Panc1 (cell line): ENCODE results near the gene TRIM44.

ENCODE experiments used
- POLR2AphosphoS5 ChIP-seq: IDR thresholded peaks from 2 replicates; pipeline ENCODE4 v1.6.1; 2012; ENCODE audit warnings: mild to moderate bottlenecking, low read depth, low read length, moderate library complexity
- REST ChIP-seq, 2 experiments: IDR thresholded peaks; 2 replicates each; pipeline ENCODE4 v1.6.1; 2011 to 2012; ENCODE audit warnings: low read depth in 2 of 2, control low read depth in 1 of 2, low read length in 1 of 2, mild to moderate bottlenecking in 1 of 2, moderate library complexity in 1 of 2; ENCODE audit not compliant: insufficient read depth in 1 of 2
- SIN3A ChIP-seq: IDR thresholded peaks from 2 replicates; pipeline ENCODE4 v1.6.1; 2012; ENCODE audit warnings: low read depth, mild to moderate bottlenecking, low read length, moderate library complexity, borderline replicate concordance; ENCODE audit not compliant: insufficient read depth
- TF ChIP-seq, protein P1 (sequence below): fragments of 450-650 bp; IDR thresholded peaks from 2 replicates; pipeline ENCODE4 v1.5.1; 2017; ENCODE audit warnings: mild to moderate bottlenecking

DNA sequence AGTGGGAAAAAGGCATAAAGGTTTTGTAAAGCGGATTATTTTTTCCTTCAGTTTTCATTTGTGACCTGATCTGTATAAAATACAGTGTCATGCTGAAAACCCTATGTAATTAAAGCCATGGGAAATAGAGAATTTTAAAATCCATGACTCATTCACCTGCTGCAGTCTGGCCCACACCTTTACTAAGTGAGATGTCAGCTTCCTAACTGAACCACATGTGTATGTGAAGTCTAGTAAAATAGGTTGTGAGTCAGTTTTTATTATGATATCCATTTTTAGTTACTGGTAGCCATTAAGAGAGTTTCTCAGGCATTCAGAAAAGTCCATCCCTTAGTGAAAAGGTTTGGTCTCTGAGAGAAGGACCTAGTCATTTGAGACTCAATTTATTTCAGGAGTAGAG lies 60.9 kb downstream of the TRIM44 start:
- TF ChIP-seq, protein P1, sequence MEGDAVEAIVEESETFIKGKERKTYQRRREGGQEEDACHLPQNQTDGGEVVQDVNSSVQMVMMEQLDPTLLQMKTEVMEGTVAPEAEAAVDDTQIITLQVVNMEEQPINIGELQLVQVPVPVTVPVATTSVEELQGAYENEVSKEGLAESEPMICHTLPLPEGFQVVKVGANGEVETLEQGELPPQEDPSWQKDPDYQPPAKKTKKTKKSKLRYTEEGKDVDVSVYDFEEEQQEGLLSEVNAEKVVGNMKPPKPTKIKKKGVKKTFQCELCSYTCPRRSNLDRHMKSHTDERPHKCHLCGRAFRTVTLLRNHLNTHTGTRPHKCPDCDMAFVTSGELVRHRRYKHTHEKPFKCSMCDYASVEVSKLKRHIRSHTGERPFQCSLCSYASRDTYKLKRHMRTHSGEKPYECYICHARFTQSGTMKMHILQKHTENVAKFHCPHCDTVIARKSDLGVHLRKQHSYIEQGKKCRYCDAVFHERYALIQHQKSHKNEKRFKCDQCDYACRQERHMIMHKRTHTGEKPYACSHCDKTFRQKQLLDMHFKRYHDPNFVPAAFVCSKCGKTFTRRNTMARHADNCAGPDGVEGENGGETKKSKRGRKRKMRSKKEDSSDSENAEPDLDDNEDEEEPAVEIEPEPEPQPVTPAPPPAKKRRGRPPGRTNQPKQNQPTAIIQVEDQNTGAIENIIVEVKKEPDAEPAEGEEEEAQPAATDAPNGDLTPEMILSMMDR = no peak
- TF ChIP-seq POLR2AphosphoS5 = no peak
- TF ChIP-seq SIN3A = no peak
- no peak for TF ChIP-seq REST (IDR thresholded peaks at IDR 0.05; ENCODE audit: insufficient read depth in 1 of 2, low read depth in 2 of 2, low read length in 1 of 2)
